CD4-positive, alpha-beta memory T cell (primary cell): ENCODE results near the gene POLD2. TPM values are rescaled to one million over a fixed set of nuclear protein-coding genes. Genes with fewer than 3 reads are reported as not detected.

ENCODE experiments used
- CTCF ChIA-PET: fragments of 350-600 bp; sonication (Branson Sonifier 250); formaldehyde crosslinking; loops from one replicate; lab custom pipeline; 2021; ENCODE audit warnings: inconsistent platforms; ENCODE audit not compliant: partially characterized antibody; lab: Charles Lee
- POLR2A ChIA-PET: fragments of 350-600 bp; sonication (Branson Sonifier 250); formaldehyde crosslinking; loops from one replicate; lab custom pipeline; 2021; ENCODE audit not compliant: partially characterized antibody; lab: Charles Lee
- DNase-seq, 5 donors: peaks; one replicate each; pipeline versions ENCODE4 v3.0.0 to v3.0.0-alpha.2; 2020 to 2022; ENCODE audit warnings: mixed read lengths in 1 of 5
- H3K27ac ChIP-seq: one replicate; pipeline ENCODE4 v1.7.0; 2013; ENCODE audit warnings: low read depth, low read length
- H3K27me3 ChIP-seq: 2 replicates; pipeline ENCODE4 v1.7.0; 2013; ENCODE audit warnings: mild to moderate bottlenecking, low read length, moderate library complexity; ENCODE audit not compliant: insufficient read depth
- H3K36me3 ChIP-seq: 2 replicates; pipeline ENCODE4 v1.7.0; 2013; ENCODE audit warnings: mild to moderate bottlenecking, low read length, moderate library complexity; ENCODE audit not compliant: insufficient read depth
- H3K4me1 ChIP-seq: 2 replicates; pipeline ENCODE4 v1.7.0; 2013; ENCODE audit warnings: mild to moderate bottlenecking, low read length, moderate library complexity; ENCODE audit not compliant: insufficient read depth
- H3K4me3 ChIP-seq, 2 donors: one replicate each; pipeline ENCODE4 v1.7.0; 2013; ENCODE audit warnings: low read length in 2 of 2, mild to moderate bottlenecking in 1 of 2
- H3K9me3 ChIP-seq, 2 donors: one replicate each; pipeline ENCODE4 v1.7.0; 2013; ENCODE audit warnings: low read length in 2 of 2, control low read depth in 1 of 2; ENCODE audit not compliant: control insufficient read depth in 1 of 2
- H3K27ac Mint-ChIP-seq, 7 donors: one replicate each; pipeline ENCODE4 v1.8.0; 2020 to 2021; ENCODE audit warnings: mixed read lengths in 7 of 7, mild to moderate bottlenecking in 6 of 7, inconsistent platforms in 3 of 7, moderate library complexity in 3 of 7
- H3K27me3 Mint-ChIP-seq, 2 donors: one replicate each; pipeline ENCODE4 v1.8.0; 2020 to 2021; ENCODE audit warnings: mixed read lengths in 2 of 2
- H3K36me3 Mint-ChIP-seq, 2 donors: one replicate each; pipeline ENCODE4 v1.8.0; 2020 to 2021; ENCODE audit warnings: mixed read lengths in 2 of 2, inconsistent platforms in 1 of 2, mild to moderate bottlenecking in 1 of 2
- H3K4me1 Mint-ChIP-seq, 4 donors: one replicate each; pipeline ENCODE4 v1.8.0; 2020 to 2021; ENCODE audit warnings: mixed read lengths in 4 of 4, mild to moderate bottlenecking in 1 of 4
- H3K4me3 Mint-ChIP-seq, 8 donors: one replicate each; pipeline ENCODE4 v1.8.0; 2020 to 2021; ENCODE audit warnings: mixed read lengths in 8 of 8, mild to moderate bottlenecking in 7 of 8, moderate library complexity in 6 of 8, inconsistent platforms in 3 of 8
- H3K9me3 Mint-ChIP-seq, 8 donors: one replicate each; pipeline ENCODE4 v1.8.0; 2020 to 2021; ENCODE audit warnings: mixed read lengths in 8 of 8, mild to moderate bottlenecking in 5 of 8, inconsistent platforms in 3 of 8, moderate library complexity in 1 of 8
- intact Hi-C: fragments of 100-400 bp; cut with micrococcal nuclease; formaldehyde crosslinking; loops from one replicate; pipeline ENCODE4 v1.15.1; 2023
- polyA plus RNA-seq, 2 donors: library from polyadenylated mRNA; unstranded; fragments of 300-500 nt; fragmentation: Illumina TruSeq; gene quantifications; one replicate each; pipeline ENCODE4 v1.2.3, GENCODE V29; 2021
- total RNA-seq, 2 experiments: library from RNA; stranded (reverse); gene quantifications; one replicate each; pipeline ENCODE4 v1.2.3, GENCODE V29; 2021

Gene POLD2
- total and polyA plus RNA-seq, 4 experiments from 2014 or later = 48.7 to 94.4 (median 75.2) TPM

DNA sequence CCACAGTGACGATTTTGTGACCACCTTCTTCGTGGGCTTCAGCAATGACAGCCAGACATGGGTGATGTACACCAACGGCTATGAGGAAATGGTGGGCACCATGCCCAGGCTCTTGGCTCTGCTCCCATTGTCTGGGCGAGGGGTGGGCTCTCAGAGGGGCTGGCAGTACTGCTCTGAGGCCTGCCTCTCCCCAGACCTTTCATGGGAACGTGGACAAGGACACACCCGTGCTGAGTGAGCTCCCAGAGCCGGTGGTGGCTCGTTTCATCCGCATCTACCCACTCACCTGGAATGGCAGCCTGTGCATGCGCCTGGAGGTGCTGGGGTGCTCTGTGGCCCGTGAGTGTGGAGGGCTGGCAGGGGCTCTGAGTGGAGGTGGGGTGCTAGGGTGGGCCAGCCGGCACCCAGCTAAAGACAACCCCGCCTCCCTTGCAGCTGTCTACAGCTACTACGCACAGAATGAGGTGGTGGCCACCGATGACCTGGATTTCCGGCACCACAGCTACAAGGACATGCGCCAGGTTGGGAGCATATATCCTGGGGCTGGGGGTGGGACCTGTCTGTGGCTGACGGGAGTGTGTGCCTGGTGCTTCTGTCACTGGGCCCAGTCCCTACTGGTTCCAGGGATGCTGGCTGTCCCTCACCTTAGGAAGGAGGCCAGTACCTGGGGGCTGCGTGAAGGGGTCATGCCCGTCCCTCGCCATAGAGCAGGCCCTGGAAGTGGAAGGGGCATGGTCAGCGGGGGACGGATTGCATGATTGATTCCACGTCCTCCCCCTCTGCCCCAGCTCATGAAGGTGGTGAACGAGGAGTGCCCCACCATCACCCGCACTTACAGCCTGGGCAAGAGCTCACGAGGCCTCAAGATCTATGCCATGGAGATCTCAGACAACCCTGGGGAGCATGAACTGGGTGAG is 12.4 kb downstream of the POLD2 start:
- H3K36me3 Mint-ChIP-seq = peaks cover 0 to 21% of the 10 kb centered on the region in 2 donors
- H3K27me3 Mint-ChIP-seq = peaks cover 0 to under 1% of the 10 kb centered on the region in 2 donors
- no peak overlapping the region for H3K4me3 Mint-ChIP-seq
- Histone ChIP-seq H3K4me3 (no peak overlapping the region), H3K27ac (no peak overlapping the region), H3K4me1 (no peaks in the 10 kb centered on the region), H3K27me3 (no peaks in the 10 kb centered on the region), H3K36me3 (peaks cover 8% of the 10 kb centered on the region), H3K9me3 (no peaks in the 10 kb centered on the region)
- intact Hi-C loops = no loop called here
- H3K4me1 Mint-ChIP-seq = peaks cover 0 to 4% (median 0%) of the 10 kb centered on the region in 4 donors
- H3K9me3 Mint-ChIP-seq = no peaks in the 10 kb centered on the region
- ChIA-PET CTCF (no interaction called here), POLR2A (no interaction called here)
- H3K27ac Mint-ChIP-seq = no peak overlapping the region
- no peak for DNase-seq

DNA sequence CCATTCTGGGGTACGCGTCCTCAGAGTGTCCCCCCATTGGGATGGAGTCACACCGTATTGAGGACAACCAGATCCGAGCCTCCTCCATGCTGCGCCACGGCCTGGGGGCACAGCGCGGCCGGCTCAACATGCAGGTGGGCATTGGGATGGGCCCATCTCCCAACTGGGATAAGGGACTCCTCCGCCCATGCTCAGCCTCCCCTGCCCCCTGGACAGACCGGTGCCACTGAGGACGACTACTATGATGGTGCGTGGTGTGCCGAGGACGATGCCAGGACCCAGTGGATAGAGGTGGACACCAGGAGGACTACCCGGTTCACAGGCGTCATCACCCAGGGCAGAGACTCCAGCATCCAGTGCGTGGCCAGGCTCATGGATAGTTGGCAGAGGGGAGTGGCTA is 13.4 kb downstream of the POLD2 start:
- Mint-ChIP-seq H3K9me3 (peaks cover 0 to 2% (median 0%) of the 10 kb centered on the region in 8 donors), H3K27me3 (peaks cover 4 to 10% of the 10 kb centered on the region in 2 donors), H3K36me3 (peaks cover 0 to 13% of the 10 kb centered on the region in 2 donors), H3K4me1 (peaks cover 2 to 14% (median 4%) of the 10 kb centered on the region in 4 donors), H3K27ac (no peak overlapping the region), H3K4me3 (no peak overlapping the region)
- ChIA-PET CTCF (no interaction called here), POLR2A (no interaction called here)
- Histone ChIP-seq H3K27ac (no peak overlapping the region), H3K4me1 (no peaks in the 10 kb centered on the region), H3K4me3 (no peak overlapping the region), H3K9me3 (no peaks in the 10 kb centered on the region), H3K36me3 (peaks cover 2% of the 10 kb centered on the region), H3K27me3 (peaks cover 5% of the 10 kb centered on the region)
- DNase-seq = no peak
- intact Hi-C loops = no loop called here

DNA sequence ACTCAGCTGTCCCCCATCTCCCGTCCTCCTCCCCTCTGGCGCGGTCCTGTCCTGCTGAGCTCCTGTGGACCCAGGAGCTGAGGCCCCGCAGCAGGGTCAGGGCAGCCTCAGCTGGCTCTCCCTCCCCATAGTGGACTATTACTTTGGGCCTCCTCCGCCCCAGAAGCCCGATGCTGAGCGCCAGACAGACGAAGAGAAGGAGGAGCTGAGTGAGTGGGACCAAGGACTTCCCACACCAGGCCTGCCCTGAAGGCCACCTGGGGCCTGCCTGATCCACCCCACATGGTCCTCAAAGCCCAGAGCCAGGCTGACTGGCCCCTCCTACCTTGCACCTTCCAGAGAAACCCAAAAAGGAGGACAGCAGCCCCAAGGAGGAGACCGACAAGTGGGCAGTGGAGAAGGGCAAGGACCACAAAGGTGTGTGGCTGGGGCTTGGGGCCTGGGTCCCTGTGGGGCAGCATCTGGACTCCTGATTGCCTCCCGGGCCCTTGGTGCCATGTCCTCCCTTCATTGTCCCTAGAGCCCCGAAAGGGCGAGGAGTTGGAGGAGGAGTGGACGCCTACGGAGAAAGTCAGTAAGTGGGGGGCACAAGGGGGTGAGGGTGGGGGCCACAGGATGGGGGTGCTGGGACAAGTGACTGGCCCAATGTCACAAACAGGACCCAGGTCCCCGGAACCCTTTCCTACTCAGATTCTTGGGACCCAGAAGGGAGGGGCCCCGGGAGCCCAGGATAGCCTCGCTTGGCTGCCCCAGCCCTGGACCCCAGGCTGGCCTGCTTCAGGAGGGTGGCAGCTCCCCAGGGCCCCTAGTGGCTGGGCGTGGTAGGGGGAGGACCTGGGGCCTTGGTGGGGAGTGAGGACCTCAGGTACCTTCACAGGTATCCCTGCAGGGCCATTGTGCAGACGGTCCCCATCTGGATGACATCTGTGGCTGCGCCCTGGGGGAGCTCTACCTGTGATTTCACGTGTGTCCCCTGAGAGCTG is 14.3 kb downstream of the POLD2 start:
- no peaks in the 10 kb centered on the region for H3K36me3 ChIP-seq
- POLR2A ChIA-PET = no interaction called here

DNA sequence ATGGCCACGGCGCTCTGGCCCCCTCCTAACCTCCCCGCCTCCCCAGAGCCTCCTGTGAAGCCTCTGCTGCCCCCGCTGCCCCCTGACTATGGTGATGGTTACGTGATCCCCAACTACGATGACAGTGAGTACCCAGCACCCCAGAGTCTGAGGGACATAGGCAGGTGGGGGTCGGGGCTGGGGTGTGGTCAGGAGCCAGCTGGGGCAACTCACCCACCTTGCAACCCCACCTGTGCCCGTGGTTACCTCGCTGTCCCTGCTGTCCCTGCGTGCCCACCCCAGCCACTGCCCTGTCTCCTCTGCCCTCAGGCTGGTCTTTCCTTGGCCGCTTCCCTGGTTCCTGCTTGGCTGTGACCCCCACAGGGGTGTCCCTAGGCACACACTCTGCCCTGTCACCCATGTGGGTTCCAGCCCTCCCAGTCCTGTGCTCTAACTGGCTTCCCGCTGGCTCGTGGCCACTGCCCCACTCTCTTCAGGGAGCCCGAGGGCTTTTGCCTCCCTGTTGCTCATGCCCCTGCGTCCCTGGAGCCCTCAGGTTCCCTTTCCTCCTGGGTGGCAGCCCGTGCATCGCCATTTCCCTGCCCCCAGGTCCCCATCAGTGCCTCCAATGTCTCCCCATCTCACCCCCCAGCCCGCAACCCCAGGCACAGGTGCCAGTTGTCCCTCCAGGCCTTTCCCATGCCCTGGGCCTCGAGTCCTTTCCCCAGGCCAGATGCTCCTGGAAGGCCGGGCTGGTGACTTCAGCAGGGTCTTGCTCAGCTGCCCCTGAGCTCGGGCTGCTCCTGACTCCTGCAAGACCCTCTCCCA is 15.2 kb downstream of the POLD2 start:
- Mint-ChIP-seq H3K36me3 (peaks cover 0 to 1% of the 10 kb centered on the region in 2 donors), H3K27ac (no peak overlapping the region), H3K9me3 (peaks cover 0 to 2% (median 0%) of the 10 kb centered on the region in 8 donors), H3K4me1 (peaks cover 4 to 21% (median 6%) of the 10 kb centered on the region in 4 donors), H3K4me3 (no peak overlapping the region), H3K27me3 (peaks cover 4 to 13% of the 10 kb centered on the region in 2 donors)
- Histone ChIP-seq H3K4me1 (peaks cover 5% of the 10 kb centered on the region), H3K36me3 (no peaks in the 10 kb centered on the region), H3K27me3 (peaks cover 7% of the 10 kb centered on the region), H3K27ac (no peak overlapping the region), H3K4me3 (no peak overlapping the region), H3K9me3 (no peaks in the 10 kb centered on the region)
- no peak for DNase-seq
- POLR2A ChIA-PET = interaction anchor here (0.5 kb wide), 1 partner anchor 181 kb away, joined by 3 read pairs; no protein-coding TSS in a partner anchor
- intact Hi-C loops = no loop called here
- CTCF ChIA-PET = no interaction called here

More for the DNA sequence above, 14.3 kb downstream of the POLD2 start:
- CTCF ChIA-PET = no interaction called here
- Mint-ChIP-seq H3K9me3 (peaks cover 0 to 2% (median 0%) of the 10 kb centered on the region in 8 donors), H3K36me3 (peaks cover 0 to 7% of the 10 kb centered on the region in 2 donors), H3K27ac (peak overlapping the region in 1 of 7 donors; percentile 30), H3K4me1 (peaks cover 2 to 16% (median 4%) of the 10 kb centered on the region in 4 donors), H3K4me3 (no peak overlapping the region), H3K27me3 (peaks cover 4 to 10% of the 10 kb centered on the region in 2 donors)
- DNase-seq = no peak
- H3K9me3 ChIP-seq = no peaks in the 10 kb centered on the region
- H3K27me3 ChIP-seq = peaks cover 7% of the 10 kb centered on the region
- no peak overlapping the region for H3K4me3 ChIP-seq
- intact Hi-C loops = no loop called here
- H3K4me1 ChIP-seq = peaks cover 5% of the 10 kb centered on the region
- H3K27ac ChIP-seq = no peak overlapping the region

DNA sequence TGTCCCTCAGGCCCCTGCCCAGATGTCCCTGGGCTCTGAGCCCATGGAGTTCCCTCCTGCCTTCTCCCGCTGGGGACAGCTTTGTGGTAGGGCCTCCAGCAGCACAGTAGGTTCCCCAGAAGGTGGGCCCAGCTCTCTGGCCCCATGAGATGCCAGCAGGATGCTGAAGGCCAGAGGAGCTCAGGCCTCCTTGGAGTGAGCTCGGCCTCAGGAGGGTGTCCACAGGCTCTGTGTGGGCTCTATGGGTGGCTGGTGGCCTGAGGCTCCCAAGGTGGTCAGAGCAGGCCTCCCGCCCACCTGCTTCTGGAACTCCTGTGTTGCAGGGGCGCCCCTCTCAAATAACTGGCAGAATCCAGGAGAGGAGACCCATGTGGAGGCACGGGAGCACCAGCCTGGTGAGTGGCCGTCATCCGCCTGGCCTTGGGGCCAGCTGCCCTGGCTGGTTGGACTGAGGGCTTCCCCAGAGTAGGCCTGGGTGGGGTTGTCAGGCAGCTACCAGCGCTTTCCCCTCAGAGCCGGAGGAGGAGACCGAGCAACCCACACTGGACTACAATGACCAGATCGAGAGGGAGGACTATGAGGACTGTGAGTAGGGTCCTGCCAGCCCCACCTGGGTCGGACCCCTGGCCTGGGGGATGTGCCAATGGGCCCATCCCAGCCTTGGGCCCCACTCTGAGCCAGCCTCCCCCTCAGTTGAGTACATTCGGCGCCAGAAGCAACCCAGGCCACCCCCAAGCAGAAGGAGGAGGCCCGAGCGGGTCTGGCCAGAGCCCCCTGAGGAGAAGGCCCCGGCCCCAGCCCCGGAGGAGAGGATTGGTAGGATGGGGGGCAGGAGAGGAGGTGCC is 16.0 kb downstream of the POLD2 start:
- H3K4me3 Mint-ChIP-seq = no peak overlapping the region
- H3K36me3 Mint-ChIP-seq = no peaks in the 10 kb centered on the region

More for the DNA sequence above, 16.0 kb downstream of the POLD2 start:
- H3K4me1 ChIP-seq = peaks cover 5% of the 10 kb centered on the region
- H3K27me3 ChIP-seq = peaks cover 7% of the 10 kb centered on the region
- ChIA-PET CTCF (no interaction called here), POLR2A (no interaction called here)
- peaks cover 7 to 20% of the 10 kb centered on the region in 2 donors for H3K27me3 Mint-ChIP-seq
- peaks cover 4 to 21% (median 7%) of the 10 kb centered on the region in 4 donors for H3K4me1 Mint-ChIP-seq
- DNase-seq = no peak
- no peak overlapping the region for H3K27ac Mint-ChIP-seq
- no peak overlapping the region for H3K4me3 ChIP-seq
- H3K27ac ChIP-seq = no peak overlapping the region
- no peaks in the 10 kb centered on the region for H3K36me3 ChIP-seq
- no peaks in the 10 kb centered on the region for H3K9me3 ChIP-seq
- H3K9me3 Mint-ChIP-seq = peaks cover 0 to 2% (median 0%) of the 10 kb centered on the region in 8 donors
- intact Hi-C loops = no loop called here
